Mesothelial cell of epicardium (in vitro differentiated cells): ENCODE measurements around the gene ZDHHC8. TPM values are rescaled to one million over a fixed set of nuclear protein-coding genes. Genes with fewer than 3 reads are reported as not detected.

ENCODE experiments used
- DNase-seq, 2 experiments: peaks; one replicate each; pipeline ENCODE4 v3.0.0; 2021; ENCODE audit warnings: low spot score in 2 of 2; ENCODE audit not compliant: unreplicated experiment in 2 of 2
- H3K27ac Mint-ChIP-seq: 2 replicates; pipeline ENCODE4 v1.8.0; 2021; ENCODE audit warnings: mixed read lengths
- H3K27me3 Mint-ChIP-seq: 2 replicates; pipeline ENCODE4 v1.8.0; 2021; ENCODE audit warnings: low read depth, mixed read lengths
- H3K36me3 Mint-ChIP-seq: 2 replicates; pipeline ENCODE4 v1.8.0; 2021; ENCODE audit warnings: mixed read lengths
- H3K4me1 Mint-ChIP-seq: 2 replicates; pipeline ENCODE4 v1.8.0; 2021; ENCODE audit warnings: mixed read lengths
- H3K4me3 Mint-ChIP-seq: 2 replicates; pipeline ENCODE4 v1.8.0; 2021; ENCODE audit warnings: mild to moderate bottlenecking, moderate library complexity, mixed read lengths
- H3K9me3 Mint-ChIP-seq: 2 replicates; pipeline ENCODE4 v1.8.0; 2021; ENCODE audit warnings: mixed read lengths
- total RNA-seq: library from RNA; stranded (reverse); gene quantifications from 3 replicates; pipeline ENCODE4 v1.2.1, GENCODE V29; 2021
- TF ChIP-seq, protein P1 (sequence below): fragments of 200-600 bp; sonication (generic); IDR thresholded peaks from one replicate; pipeline ENCODE4 v1.5.0; 2021; ENCODE audit warnings: antibody characterized with exemption; ENCODE audit not compliant: unreplicated experiment

Gene ZDHHC8
- total RNA-seq, 1 donor from 2014 or later = 86.2 TPM

DNA sequence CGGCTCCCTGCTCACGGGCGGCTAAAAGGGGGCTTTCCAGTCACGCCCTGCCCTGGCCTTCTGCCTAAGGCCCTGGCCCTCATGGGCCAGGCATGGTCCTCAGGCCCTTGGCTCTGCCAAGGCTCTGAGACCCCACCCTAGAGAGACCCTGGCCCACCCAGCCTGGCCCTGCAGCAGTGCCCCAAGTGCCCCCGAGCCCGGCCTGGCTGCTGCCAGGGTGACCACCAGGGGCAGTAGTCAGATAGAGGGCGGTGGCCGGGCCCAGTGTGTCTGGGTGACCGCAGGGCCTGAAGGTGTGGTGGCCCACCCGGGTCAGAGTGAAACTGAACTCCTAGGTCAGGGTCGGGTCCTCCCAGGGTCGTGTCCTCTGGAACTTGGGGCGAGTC, 48.6 kb downstream of the ZDHHC8 start:
- Mint-ChIP-seq H3K27ac (no peak overlapping the region), H3K36me3 (no peaks in the 10 kb centered on the region), H3K27me3 (no peaks in the 10 kb centered on the region), H3K9me3 (no peaks in the 10 kb centered on the region), H3K4me3 (no peak overlapping the region), H3K4me1 (peaks cover 5% of the 10 kb centered on the region)
- DNase-seq = no peak
- TF ChIP-seq, protein P1, sequence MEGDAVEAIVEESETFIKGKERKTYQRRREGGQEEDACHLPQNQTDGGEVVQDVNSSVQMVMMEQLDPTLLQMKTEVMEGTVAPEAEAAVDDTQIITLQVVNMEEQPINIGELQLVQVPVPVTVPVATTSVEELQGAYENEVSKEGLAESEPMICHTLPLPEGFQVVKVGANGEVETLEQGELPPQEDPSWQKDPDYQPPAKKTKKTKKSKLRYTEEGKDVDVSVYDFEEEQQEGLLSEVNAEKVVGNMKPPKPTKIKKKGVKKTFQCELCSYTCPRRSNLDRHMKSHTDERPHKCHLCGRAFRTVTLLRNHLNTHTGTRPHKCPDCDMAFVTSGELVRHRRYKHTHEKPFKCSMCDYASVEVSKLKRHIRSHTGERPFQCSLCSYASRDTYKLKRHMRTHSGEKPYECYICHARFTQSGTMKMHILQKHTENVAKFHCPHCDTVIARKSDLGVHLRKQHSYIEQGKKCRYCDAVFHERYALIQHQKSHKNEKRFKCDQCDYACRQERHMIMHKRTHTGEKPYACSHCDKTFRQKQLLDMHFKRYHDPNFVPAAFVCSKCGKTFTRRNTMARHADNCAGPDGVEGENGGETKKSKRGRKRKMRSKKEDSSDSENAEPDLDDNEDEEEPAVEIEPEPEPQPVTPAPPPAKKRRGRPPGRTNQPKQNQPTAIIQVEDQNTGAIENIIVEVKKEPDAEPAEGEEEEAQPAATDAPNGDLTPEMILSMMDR = no peak

DNA sequence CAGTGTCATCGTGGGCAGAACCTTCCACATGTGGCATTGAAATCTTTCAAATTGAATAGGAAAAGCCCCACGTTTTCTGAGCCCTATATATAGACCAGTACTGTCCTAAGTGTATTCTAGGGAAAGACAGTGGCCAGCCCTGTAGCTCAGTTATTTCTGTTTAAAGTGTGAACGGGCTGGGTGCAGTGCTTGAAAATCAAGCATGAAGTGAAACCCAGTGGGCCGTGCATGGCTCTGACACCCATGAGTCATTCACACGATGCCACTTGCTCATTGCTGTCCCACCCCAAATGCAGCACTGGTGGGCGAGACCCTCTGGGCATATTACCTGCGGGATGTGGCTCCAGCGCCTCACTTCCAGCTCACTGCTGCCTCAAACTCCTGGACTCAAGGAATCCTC, 49.0 kb downstream of the ZDHHC8 start:
- Mint-ChIP-seq H3K27me3 (no peaks in the 10 kb centered on the region), H3K36me3 (no peaks in the 10 kb centered on the region), H3K4me1 (peaks cover 5% of the 10 kb centered on the region), H3K27ac (no peak overlapping the region), H3K4me3 (no peak overlapping the region), H3K9me3 (no peaks in the 10 kb centered on the region)
- no peak for DNase-seq
- TF ChIP-seq, protein P1 = no peak

DNA sequence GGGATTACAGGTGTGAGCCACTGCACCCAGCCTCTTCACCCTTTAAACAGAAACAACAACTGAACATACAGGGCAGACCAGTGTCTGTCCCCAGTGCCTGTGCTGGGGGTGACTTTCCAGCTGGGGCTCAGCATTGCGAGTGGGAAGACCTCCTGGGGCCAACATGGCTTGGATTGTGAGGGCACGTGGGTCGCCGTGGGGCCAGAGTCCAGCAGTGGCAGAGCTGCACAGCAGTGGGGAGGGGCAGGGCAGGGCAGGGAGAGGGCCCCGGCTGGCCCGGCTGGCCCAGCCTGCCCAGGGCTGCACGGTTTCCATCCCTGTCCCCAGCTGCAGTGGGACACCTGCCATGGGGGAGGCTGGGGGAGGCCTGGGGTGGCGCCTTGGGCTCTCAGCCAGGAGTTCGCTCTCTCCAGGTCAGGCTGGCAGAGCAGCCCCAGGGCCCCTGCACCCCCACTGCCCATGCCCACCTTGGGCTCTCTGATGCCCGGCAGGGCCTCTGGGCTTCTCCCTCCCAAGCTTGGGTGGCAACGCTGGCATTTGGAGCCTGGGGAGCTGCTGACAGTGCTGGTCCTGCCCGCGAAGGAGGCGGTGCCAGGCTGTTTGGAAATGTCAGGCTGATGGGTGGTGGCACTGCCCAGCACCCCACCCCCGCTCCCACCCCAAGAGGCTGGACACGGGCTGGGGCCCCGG, 49.7 kb downstream of the ZDHHC8 start:
- TF ChIP-seq, protein P1 = no peak
- peaks cover 2% of the 10 kb centered on the region for H3K27me3 Mint-ChIP-seq
- no peak overlapping the region for H3K27ac Mint-ChIP-seq
- DNase-seq = no peak
- no peak overlapping the region for H3K4me3 Mint-ChIP-seq
- H3K4me1 Mint-ChIP-seq = peaks cover 5% of the 10 kb centered on the region
- no peaks in the 10 kb centered on the region for H3K36me3 Mint-ChIP-seq
- H3K9me3 Mint-ChIP-seq = no peaks in the 10 kb centered on the region

DNA sequence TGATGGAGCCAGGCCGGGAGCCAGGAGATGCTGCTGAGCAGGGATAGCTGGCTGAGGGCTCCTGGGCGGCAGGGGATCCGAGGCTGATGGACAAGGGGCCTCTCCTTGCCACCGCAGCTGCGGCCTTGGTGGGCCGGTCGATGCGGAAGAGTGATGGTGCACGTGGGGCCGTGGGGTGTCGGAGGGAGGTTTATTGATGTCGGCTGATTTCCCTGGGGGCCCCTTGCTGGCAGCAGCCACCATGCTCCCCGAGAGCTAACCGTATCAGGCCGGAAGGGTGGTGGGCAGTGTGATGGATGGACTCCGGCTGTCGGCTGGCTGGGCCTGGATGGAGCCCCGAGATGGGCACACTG, 50.3 kb downstream of the ZDHHC8 start:
- TF ChIP-seq, protein P1 = no peak
- H3K36me3 Mint-ChIP-seq = no peaks in the 10 kb centered on the region
- no peak overlapping the region for H3K4me3 Mint-ChIP-seq
- no peak for DNase-seq
- H3K27ac Mint-ChIP-seq = no peak overlapping the region
- peaks cover 5% of the 10 kb centered on the region for H3K4me1 Mint-ChIP-seq
- H3K9me3 Mint-ChIP-seq = no peaks in the 10 kb centered on the region
- peaks cover 2% of the 10 kb centered on the region for H3K27me3 Mint-ChIP-seq

DNA sequence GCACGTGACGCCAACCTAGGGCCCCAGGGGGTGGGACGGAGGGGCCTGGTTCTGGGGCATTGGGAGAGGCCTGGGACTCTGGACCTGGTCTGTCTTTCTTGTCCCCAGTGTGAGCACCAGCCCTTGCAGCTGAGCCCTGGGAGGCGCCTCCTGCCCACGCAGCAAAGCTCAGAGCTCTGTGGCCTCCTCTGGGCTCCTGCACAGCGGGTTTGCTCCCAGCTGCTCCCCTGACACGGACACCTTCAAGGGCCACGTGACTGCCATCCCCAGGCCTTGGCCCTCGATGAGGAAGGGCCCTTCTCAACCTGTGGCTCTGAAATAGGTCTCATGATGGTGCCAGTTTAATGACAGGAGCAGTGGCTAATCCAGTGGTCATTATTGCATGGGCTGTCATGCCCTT, 50.8 kb downstream of the ZDHHC8 start:
- TF ChIP-seq, protein P1 = no peak
- Mint-ChIP-seq H3K36me3 (no peaks in the 10 kb centered on the region), H3K9me3 (no peaks in the 10 kb centered on the region), H3K4me1 (peaks cover 2% of the 10 kb centered on the region), H3K4me3 (no peak overlapping the region), H3K27ac (no peak overlapping the region), H3K27me3 (peaks cover 2% of the 10 kb centered on the region)
- DNase-seq = no peak

DNA sequence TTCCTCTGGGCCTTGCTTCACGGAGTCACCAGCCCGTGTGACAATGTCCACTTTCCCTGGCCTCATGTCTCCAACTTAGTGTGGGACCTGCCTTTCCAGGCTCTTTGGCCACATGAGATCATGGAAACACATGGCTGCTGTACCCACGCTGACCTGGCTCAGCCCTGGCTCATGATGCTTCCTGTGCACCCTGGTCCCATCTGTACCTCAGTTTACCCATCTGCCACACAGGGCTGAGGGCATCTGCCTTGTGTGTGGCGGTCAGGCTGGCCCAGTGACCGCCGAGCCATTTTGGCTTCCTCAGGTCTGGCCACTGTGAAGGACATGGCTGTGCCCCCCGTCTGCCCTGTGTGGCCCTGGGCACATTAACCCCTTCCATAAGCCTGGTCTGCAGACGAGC, 51.5 kb downstream of the ZDHHC8 start:
- H3K9me3 Mint-ChIP-seq = no peaks in the 10 kb centered on the region
- no peak overlapping the region for H3K27ac Mint-ChIP-seq
- peaks cover 2% of the 10 kb centered on the region for H3K27me3 Mint-ChIP-seq
- TF ChIP-seq, protein P1 = no peak
- no peaks in the 10 kb centered on the region for H3K4me1 Mint-ChIP-seq
- no peak overlapping the region for H3K4me3 Mint-ChIP-seq
- no peak for DNase-seq
- no peaks in the 10 kb centered on the region for H3K36me3 Mint-ChIP-seq
